CD4-positive, alpha-beta T cell treated with Interleukin-12 subunit alpha and Interleukin-12 subunit beta, for 1 hour (primary cell): ENCODE data around the gene CTDSPL.
A peak's percentile ranks its signal among the peaks of the same experiment; 100 is the strongest.
"Not testable (repeated sequence)": the region's sequence is repeated elsewhere in the genome, so short reads cannot be mapped to it uniquely, and the experiment has no call there.

Experiments
- DNase-seq: peaks from one replicate; pipeline ENCODE4 v3.0.0-alpha.2; 2020

The CTDSPL gene

DNA sequence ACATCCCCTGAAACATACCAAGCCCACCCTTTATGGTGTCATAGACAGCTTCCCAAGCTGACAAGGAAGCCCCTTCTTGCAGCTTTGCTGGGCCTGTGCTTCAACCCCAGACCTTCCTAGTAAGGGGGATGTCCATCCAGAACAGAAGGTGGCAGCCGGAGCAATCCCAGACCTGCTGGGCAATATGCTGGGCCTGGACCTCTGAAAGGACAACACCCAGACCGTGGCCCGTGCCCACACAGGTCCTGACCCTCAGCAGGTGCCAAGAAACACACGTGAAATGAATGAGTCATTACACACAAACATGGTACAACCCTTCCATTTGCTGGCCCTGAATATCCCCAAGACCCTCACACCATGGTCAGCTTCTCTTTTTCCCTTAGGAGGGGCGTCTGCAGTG is 109.1 kb downstream of the CTDSPL start:
- no peak for DNase-seq

DNA sequence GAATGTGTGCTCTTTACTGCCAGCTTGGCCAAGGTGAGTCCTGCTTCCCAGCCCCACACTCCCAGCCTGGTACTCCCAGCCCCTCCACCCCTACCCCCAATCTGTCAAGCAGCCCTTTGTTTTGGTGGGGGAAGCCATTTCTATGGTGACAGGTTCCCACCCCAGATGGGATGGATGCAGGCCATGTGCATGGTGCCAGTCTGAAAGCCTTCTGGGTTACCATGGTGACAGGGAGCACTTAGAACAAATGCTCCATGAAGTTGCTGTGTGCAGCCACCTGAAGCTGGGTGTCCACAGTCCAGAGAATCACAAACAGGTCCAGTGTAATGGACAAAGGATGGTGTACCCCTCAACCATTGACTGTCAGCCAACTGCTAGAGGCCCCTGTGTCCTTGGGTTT is 109.8 kb downstream of the CTDSPL start:
- no peak for DNase-seq

DNA sequence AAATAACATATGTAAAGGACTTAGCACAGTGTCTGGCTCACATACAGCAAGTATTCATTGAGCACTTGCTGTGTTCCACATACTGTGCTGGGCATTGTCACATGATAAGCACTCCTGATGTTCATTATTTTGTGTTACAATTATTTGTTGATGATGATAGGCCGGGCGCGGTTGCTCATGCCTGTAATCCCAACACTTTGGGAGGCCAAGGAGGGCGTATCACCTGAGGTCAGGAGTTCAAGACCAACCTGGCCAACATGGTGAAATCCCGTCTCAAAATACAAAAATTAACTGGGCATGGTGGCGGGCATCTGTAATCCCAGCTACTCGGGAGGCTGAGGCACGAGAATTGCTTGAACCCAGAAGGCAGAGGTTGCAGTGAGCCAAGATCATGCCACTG is 110.4 kb downstream of the CTDSPL start:
- DNase-seq: not testable (repeated sequence)

DNA sequence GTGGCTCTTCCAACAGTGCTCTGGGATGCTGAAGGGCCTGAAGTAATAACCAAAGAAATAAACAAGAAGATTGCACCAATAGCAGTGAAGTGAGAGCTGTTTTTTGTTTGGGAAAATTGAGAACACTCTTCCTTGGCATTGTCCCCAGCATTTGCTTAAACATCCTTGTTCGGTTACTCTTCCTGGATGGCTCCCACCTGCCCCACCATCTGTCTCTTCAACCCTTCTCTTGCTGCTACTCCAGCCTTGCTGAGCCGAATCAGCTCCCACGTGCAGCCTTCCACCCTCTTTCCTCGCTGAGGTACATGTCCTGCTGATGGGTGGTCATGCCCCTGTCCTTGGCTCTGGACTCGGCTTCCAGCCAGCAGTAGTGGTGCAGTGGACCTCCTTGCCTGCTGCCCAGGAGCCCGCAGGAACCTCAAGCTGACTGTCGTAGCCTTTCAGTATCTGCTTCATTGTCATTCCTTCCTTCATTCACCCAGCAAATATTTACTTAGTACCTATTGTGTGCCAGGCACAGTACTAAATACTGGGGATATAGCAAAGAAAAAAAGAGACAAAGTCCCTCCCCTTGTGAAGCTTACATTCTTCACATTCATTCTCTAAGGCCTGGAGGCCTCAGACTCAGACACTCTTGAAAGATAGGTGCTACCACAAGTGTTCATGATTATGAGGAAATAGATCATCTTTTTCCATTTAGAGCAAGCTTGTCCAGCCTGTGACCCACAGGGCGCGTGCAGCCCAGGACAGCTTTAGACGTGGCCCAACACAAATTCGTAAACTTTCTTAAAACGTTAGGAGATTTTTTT is 111.8 kb downstream of the CTDSPL start:
- no peak for DNase-seq

DNA sequence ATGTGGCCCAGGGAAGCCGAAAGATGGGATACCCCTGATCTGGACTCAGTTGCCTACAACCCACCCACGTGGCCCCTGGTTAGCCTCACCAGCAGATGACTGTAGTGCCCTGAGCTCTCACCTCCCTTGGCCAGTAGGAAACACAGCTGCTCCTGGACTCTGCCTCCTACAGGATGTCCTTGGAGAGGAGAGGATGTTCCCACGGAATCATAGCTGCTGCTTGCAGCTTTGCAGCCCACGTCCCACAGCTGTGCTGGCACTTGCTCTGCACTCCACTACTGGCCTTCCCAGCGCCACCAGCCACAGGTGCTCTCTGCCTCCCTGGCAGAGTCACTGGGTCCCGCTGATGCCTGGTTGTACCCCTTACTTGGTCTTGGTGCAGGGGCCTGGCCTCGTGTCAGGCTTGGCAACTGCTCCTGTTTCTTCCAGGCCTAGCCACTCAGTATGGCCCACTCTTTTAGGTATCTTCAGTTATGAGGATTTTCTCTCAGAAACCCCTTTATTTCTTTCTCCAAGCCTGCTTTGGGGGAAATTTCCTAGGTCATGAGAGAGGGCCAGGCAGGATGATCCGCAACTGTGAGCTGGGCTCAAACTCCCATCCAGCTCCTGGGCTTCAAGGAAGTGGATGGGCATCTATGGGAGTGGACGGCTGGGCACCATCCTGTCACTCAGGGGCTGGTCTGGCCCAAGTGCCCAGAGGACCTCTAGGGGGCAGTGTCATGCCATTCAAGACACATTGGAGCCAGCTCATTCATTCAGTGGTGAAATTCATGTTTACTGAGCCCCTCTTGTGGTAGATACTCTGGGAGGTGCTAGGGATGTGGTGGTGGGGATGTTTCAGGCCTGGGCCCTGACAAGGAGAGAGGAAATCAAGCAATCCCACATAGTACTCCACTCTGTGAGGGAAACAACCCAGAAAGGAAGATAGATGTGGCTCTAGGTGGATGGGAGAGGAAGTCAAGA is 112.7 kb downstream of the CTDSPL start:
- DNase-seq: peak; percentile 77

DNA sequence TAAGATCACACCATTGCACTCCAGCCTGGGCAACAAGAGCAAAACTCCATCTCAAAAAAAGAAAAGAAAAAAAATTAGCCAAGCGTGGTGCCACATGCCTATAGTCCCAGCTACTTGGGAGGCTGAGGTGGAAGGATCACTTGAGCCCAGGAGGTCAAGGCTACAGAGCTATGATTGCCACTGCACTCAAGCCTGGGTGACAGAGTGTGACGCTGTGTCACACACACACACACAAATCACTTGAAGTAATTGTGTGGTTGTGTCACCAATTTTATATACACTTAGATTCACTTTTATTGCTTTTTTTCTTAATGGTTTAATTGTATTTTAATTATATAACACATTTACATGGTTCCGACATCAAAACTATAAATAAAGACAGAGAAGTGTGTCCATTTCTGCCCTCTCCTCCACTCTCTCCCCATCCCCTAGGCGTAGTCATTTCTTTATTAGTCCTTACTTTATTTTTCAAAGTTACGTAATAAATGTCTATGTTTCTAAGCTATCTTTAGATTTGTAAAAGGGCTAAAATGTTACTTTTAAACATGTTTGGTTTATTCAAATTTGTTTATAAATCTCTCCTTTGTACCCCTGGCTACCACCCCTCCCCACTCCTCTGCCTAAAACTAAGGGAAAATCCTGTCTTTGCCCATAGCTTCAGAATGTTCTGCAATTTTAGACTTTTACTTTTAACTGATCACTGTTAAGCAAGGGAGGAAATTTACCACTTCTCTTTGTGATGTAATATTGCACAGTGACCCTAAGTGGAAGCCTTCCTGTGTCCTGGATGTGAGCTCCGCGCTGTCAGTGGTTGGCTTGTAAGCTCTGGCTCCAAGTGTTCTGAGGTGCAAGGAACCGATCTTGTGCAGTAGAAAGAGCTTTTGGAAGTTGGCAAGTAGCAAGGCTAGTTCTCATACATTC is 118.1 kb downstream of the CTDSPL start:
- no peak for DNase-seq

DNA sequence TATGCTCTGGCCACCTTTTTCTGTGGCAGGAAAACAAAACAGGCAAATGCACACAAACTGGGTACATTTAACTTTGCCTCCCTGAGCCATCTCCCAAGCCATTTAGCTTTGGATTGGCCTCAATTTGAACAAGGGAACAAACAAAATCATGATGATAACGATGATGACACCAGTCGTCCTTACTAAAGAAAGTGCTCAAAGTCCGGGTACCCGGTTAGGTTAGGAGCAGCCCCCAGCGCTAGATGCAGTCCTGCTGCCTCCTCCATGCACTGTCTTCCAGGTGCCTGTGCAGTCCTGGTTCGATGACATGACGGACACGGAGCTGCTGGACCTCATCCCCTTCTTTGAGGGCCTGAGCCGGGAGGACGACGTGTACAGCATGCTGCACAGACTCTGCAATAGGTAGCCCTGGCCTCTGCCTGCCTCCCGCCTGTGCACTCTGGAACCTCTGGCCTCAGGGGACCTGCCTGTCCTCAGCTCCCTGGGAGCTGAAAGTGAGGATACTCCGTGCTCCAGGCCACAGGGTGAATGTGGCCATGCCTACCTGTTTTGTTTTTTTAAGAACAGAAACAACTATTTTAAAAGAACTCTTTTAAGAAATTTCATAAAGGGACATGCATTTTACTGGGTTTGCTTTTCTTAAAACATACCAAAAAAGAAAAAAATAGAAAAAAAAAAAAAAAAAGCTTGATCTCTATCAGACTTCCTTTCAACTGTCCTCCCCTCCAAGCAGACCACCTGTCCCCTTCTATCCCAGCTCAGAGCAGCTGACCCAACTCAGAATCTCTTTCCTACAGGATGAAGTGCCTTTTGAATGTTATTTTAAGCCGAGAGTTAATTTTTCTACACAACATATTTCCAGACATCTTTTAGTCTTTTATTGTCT is 119.0 kb downstream of the CTDSPL start:
- DNase-seq: no peak

DNA sequence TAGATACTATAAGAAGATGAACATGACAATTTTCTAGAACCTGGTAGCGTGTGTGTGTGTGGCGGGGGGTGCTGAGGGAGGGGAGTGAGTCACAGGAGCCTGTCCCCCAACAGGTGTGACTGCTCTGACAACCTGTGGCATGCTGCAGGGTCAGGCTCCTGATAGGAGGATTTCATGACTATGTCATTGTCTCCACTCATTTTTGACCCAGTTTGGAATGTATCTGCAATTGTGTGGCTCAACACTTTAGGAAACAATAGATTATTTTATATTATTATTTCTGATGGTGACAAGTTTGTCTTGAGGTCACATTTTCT is 119.6 kb downstream of the CTDSPL start:
- DNase-seq: no peak

DNA sequence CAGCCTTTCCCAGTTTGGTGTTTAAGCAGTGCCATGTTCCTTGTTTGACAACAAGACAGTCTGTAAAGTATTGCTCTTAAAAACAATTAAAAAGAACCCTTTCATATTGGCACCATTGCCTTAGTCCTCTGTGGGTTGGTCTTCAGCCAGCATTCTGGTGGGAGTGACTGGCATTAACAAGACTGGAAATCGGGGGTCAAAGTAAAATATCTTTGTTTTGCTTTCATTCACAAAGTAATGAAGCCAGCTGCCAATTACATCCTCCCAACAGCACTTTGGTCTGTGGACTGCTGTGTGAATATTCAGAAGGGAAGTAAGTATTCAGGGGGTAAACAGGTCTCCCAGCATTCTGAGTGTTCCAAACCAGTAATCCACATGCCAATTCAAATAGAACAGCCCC is 120.7 kb downstream of the CTDSPL start:
- no peak for DNase-seq

DNA sequence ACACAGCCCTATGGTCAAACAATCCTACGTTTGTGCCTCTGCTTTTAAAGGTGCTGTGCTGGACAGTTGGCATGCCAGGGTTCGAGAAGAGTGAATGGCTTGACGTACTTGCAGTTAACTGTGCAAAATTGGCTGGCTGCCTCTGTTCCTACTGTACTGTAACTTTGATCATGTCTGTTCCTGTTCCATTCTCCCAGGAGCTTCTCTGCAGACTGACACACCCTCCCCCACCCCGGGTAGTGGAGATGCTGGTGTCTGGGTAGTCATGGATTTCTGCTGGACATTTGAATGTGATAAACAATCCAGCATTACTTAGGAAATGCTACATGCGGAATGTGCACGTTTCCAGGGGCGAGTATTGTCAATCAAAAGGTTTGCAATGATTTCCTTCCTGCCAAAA is 122.4 kb downstream of the CTDSPL start:
- no peak for DNase-seq

DNA sequence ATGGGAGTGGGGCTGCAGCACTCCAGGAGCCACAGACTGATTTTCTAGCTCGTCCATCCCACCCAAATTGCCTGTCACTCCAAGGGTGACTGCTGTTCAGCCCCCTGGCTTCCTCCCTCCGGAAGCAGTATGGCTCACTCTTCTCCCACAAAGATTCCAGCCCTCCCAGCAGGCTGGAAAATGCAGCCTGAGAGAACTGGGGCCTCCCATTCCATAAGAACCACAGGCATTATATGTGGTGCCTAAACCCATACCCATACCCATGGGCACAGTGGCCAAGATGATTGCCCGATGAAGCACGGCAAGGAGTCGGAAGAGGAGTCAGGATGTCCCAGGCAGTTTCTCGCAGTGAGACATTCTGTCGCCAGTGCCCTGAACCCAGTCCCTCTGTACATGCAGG is 122.9 kb downstream of the CTDSPL start:
- no peak for DNase-seq

DNA sequence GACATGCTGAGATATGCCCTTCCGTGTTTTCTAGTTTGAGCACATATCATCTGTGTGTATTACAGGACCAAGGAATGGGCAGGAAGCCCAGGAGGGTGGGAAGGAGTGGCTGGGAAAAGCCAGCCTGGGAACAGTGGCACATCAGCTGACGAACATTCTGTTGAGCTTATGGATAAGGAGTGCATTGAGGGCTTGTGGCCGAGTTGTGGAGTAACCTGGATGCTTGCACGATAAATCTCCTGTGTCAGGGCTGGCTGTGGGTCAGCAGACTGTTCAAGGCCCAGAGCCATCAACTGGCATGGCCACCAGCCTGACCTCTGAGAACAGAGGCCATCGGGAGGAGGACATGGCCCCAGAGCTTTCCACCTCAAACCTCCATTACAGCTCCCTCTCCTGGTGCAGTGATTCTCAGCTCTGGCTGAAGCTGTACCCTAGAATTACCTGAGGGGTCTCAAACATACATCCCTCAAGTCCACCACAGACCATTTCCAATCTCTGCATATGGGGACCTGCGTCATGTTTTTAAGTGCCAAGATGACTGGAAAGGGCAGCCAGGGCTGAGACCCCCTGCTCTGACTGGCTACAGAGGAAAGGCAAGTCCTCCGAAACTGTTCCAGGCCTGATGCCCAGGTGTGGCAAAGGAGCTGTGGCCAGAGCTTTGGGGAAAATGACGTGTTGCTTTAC is 124.1 kb downstream of the CTDSPL start:
- DNase-seq: no peak

DNA sequence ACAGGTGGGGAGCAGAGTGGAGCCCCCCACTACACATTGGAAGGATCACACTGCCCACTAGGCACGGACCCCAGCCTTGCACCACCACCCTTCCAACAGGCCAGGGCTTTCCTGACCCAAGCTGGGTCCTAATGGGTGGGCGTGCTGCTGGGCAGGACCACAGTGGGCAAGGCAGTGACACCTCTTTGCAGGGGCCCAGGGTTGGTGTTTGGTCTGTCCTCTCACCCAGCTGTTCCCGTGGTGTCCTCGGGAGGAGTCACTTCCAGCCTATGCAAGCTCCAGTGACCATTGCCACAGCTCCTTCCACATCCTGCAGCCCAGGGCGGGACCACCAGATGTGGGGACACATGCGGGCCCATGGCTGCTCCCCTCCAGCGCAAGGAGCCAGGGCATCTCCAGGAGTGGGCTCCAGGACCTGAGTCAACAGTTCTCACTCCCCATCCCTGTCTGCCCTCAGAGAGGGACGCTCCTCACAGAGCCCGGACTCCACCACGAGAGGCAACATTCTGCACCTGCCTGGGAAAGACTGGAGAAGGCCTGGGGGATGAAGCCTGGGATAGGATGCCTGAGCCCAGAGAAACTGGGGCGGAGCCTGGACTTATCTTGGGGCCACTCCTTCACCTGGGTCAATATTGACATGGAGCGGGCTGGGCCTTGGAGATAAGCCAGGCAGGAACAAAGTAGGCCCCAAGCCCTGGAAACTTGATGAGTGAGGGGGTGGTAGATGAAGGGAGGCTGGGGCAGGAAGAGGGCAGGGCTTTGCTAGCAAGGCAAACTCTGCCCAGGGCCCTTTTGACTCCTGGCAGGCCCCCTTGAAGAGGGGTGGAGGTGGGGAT is 125.0 kb downstream of the CTDSPL start:
- no peak for DNase-seq

DNA sequence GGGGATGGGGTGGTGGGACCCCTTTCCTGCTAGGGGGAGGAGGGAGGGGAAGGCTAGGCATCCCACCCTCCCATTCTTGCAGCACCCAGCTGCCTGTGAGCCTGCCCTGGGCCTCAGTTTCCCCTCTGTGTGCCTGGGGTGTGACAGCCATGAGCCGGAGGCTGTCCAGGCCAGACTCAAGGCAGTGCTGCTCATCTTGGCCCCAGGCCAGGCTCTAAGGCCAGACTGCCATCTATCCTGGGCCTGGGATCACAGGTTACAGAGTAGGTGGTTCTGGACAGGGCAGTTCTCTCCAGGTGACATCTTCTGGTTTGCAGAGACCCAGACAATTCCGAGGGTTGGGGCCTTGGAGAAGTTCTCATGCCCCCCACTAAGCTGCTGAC is 125.6 kb downstream of the CTDSPL start:
- DNase-seq: no peak

DNA sequence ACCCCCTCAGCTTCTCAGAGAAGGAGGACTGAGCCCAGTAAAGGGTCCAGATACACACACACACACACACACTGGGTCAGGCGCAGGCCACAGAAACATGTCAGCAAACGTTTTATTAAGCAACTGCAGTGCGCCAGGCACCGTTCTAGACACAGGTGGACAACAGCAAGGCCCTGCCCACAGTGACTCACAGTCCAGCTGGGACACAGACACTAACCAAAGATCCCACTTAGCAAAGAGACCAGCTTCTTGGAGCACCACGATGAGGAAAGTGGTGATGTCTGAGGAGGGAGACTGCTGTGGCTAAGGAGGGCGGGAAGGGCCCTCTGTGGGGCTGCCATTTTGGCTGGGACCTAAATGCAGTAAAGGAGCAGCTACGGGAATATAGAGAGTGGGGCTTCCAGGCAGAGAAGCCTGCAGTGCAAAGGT is 126.1 kb downstream of the CTDSPL start:
- no peak for DNase-seq

DNA sequence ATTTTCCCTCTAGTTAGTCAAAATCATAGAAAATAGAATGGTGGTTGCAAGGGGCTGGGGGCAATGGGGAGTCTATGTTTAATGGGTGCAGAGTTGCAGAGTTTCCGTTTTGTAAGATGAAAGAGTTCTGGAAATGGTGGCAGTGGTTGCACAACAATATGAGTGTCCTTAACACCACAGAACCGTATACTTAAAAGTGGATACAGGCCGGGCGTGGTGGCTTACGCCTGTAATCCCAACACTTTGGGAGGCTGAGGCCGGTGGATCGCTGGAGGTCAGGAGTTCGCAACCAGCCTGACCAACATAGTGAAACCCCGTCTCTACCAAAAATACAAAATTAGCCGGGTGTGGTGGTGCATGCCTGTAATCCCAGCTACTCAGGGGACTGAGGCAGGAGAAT is 126.7 kb downstream of the CTDSPL start:
- not testable (repeated sequence) for DNase-seq

DNA sequence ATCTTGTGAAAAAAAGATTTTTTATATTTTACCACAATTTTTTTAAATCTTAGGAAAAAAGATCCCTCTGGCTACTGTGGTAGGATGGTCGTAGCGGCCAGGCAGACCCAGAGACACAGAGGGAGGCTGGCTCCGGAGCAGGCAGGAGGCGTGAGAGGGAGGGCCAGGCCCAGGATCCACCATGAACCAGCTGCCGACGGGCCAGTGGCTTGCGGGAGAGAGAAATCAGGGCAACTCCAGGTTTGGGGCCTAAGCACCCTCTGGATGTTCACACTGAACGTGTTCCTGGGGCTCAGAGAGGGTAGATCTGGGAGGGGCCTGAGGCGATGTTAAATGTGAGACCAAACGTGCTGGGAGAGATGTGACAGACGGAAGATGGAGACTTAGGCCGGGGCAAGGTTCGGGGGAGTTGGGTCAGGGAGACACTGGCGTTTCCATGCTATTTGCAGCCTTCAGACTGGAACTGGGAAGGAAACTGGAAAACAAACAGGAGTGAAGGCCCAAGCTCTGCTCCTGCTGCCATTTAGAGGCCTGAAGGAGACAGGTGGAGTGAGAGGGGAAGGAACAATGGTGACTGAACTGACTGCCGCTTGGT is 127.3 kb downstream of the CTDSPL start:
- no peak for DNase-seq

DNA sequence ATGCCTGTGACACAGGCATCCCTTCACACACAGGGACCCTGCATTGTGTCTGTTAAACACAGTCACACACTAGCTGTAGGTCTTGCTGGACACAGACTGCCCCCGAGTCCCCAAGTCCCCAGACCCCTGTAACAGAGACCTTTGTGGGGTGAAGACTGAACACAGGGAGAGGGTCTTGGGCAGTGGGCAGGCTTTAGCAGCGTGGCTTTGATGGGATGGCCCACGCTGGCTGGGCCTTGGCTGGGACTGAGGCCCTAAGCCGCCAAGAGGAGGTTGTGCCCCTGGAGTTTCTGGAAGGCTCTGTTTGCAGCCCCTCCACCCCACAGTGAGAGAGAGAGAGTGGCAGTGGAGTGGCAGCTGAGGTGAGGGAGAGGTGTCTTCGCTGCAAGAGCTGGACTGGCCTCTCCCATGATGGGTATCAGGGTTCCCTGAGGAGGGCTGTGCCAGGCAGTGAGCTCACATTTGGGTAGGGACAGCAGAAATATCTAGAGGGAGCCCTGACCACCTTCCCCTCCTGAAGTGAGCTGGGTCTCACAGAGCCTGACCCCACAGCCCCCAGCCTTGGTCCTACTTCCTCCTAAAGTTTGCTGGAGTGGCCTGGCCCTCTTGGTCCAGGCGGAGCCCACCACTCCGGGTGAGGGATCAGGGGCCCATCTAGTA is 128.3 kb downstream of the CTDSPL start:
- no peak for DNase-seq

DNA sequence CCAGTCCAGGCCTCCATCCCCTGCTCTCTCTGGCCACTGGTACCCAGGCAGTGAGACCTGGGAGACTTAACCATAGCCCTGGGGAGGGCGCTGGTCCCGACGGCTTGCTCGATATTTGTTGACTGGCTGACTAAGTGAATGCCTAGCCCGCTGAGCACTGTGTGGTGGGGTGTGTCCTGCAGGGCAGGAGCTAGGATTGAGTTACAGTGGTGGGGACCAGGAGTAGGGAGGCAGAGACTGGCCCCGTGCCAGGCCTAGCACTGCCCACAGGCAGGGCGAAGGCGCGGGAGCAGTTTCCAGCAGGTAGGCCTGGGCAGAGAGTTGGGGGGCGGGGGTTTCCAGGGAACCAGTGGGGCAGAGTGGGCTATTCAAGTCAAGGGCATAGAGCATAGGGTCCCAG is 128.8 kb downstream of the CTDSPL start, which contains the start of gene VILL:
Gene VILL, plus strand, starts transcription at position 260 of the 400 bp plus-strand sequence. CDS start 2,887 bp downstream, outside the sequence.
- no peak for DNase-seq
